AG04450 (cell line): Measurements from ENCODE around the gene FAM107B. TPM values are rescaled to one million over a fixed set of nuclear protein-coding genes. Genes with fewer than 3 reads are reported as not detected.

Experiments used
- CTCF ChIA-PET: fragments of 300-600, 350-600 bp; formaldehyde crosslinking; extraction: SDS; loops from one replicate; lab custom pipeline; 2022; ENCODE audit warnings: antibody characterized with exemption, inconsistent platforms; lab: Charles Lee
- POLR2A ChIA-PET: fragments of 350-600 bp; formaldehyde crosslinking; extraction: SDS; loops from one replicate; lab custom pipeline; 2021; ENCODE audit warnings: antibody characterized with exemption, inconsistent platforms; lab: Yijun Ruan, JAX
- DNase-seq: peaks from one replicate; pipeline ENCODE4 v3.0.0-alpha.2; 2011; ENCODE audit warnings: low read depth, low spot score
- H3K27ac ChIP-seq: one replicate; pipeline ENCODE4 v1.5.1; 2012; ENCODE audit warnings: low read depth, low read length, control low read depth
- H3K27me3 ChIP-seq: one replicate; pipeline ENCODE4 v1.6.0; 2012; ENCODE audit warnings: low read length; ENCODE audit not compliant: control insufficient read depth, insufficient read depth
- H3K4me3 ChIP-seq: 2 replicates; pipeline ENCODE4 v1.5.1; 2011; ENCODE audit warnings: mild to moderate bottlenecking, low read depth, low read length, control low read depth
- H3K9me3 ChIP-seq: 2 replicates; pipeline ENCODE4 v1.5.1; 2012; ENCODE audit warnings: low read length; ENCODE audit not compliant: control insufficient read depth, insufficient read depth
- CTCF ChIP-seq: IDR thresholded peaks from 2 replicates; pipeline ENCODE4 v1.5.1; 2011; ENCODE audit warnings: low read depth, low read length, control low read depth, inconsistent platforms
- polyA plus RNA-seq: library from polyadenylated mRNA; depleted of rRNA; stranded (reverse); fragments of >200 nt; gene quantifications from 2 replicates; pipeline ENCODE4 v1.2.3, GENCODE V29; 2011

The FAM107B gene
- polyA plus RNA-seq, 1 experiment: 41.4 TPM

GRCh38 chr10:14798636-14799035, 23.9 kb upstream of the FAM107B start:
- Histone ChIP-seq H3K4me3 (no peak overlapping the region), H3K27me3 (peaks cover 28% of the 10 kb centered on the region), H3K27ac (no peak overlapping the region), H3K9me3 (no peaks in the 10 kb centered on the region)
- no peak for TF ChIP-seq CTCF
- CTCF ChIA-PET: no interaction called here
- POLR2A ChIA-PET: no interaction called here
- DNase-seq: no peak

GRCh38 chr10:14787938-14788337, 13.2 kb upstream of the FAM107B start:
- no peak overlapping the region for H3K4me3 ChIP-seq
- CTCF ChIA-PET: no interaction called here
- no peak for DNase-seq
- H3K27ac ChIP-seq: no peak overlapping the region
- no peak for TF ChIP-seq CTCF
- no peaks in the 10 kb centered on the region for H3K27me3 ChIP-seq
- POLR2A ChIA-PET: no interaction called here
- H3K9me3 ChIP-seq: peaks cover 3% of the 10 kb centered on the region

DNA sequence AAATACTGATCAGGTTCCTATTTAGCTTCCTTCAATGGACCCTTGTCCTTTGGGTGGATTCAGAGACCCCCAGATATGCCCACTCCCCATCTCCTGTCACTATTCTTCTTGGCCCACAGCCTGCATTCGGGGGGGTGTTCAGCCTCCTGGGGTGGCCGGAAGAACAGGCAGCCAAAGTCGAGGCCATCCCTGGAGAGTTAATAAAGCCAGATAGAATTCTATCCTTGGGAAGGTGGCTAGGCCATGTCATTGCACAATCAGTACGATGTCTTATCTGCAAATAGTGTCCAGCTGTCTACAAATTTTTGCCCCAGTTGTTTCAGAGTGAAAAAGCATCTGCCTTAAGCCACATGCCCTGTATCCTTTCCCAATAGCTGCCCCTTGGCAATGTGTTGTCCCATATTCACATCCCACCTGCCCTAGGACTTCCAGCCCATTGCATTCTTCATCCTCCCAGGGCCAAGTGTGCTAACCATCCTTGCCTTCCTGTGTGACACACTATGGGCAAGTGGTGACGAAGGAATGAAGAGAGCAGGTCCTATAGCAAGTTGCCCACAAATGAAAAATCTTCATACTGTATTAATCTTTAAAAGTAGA, 9.9 kb upstream of the FAM107B start:
- DNase-seq: no peak
- Histone ChIP-seq H3K9me3 (peaks cover 3% of the 10 kb centered on the region), H3K4me3 (no peak overlapping the region), H3K27ac (no peak overlapping the region), H3K27me3 (no peaks in the 10 kb centered on the region)
- CTCF ChIA-PET: no interaction called here
- POLR2A ChIA-PET: no interaction called here
- no peak for TF ChIP-seq CTCF

- ChIA-PET POLR2A (interaction anchor here (0.7 kb wide), 1 partner anchor 212 kb away, joined by 10 read pairs; no protein-coding TSS in a partner anchor), CTCF (interaction anchor here (0.6 kb wide), 1 partner anchor 41 kb away, joined by 3 read pairs; no protein-coding TSS in a partner anchor)
- no peaks in the 10 kb centered on the region for H3K27me3 ChIP-seq
- no peak for DNase-seq
- TF ChIP-seq CTCF: no peak
- peaks cover 3% of the 10 kb centered on the region for H3K9me3 ChIP-seq
- no peak overlapping the region for H3K27ac ChIP-seq
- H3K4me3 ChIP-seq: no peak overlapping the region
Observed at GRCh38 chr10:14782691-14783363, 8.1 kb upstream of the FAM107B start.

DNA sequence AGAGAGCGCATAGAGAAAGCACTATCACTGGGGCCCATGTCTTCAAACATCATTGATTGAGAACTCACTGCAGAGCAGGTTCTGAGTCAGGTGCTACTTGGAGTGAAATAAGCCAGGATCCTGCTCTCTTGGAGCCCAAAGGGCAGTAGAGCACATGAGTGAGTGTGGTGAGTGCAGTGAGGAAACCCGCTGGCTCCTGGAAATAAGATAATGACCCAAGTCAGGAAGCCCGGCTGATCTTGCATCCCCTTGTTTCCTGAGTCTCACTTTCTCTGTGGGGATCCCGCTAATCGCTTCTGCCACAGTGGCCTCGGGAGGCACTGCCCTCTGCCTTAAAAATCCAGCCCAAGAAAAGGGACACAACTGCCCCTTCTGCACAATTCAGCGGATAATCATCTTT, 7.1 kb upstream of the FAM107B start:
- ChIA-PET POLR2A (no interaction called here), CTCF (no interaction called here)
- H3K4me3 ChIP-seq: no peak overlapping the region
- H3K27ac ChIP-seq: no peak overlapping the region
- H3K9me3 ChIP-seq: peaks cover 3% of the 10 kb centered on the region
- no peak for TF ChIP-seq CTCF
- no peaks in the 10 kb centered on the region for H3K27me3 ChIP-seq
- no peak for DNase-seq
